ENCODE measurements around the gene C1orf94. TPM values are rescaled to one million over a fixed set of nuclear protein-coding genes. Genes with fewer than 3 reads are reported as not detected.

Gene C1orf94
- total RNA-seq, 1 experiment from 2014 or later, result not detected

DNA sequence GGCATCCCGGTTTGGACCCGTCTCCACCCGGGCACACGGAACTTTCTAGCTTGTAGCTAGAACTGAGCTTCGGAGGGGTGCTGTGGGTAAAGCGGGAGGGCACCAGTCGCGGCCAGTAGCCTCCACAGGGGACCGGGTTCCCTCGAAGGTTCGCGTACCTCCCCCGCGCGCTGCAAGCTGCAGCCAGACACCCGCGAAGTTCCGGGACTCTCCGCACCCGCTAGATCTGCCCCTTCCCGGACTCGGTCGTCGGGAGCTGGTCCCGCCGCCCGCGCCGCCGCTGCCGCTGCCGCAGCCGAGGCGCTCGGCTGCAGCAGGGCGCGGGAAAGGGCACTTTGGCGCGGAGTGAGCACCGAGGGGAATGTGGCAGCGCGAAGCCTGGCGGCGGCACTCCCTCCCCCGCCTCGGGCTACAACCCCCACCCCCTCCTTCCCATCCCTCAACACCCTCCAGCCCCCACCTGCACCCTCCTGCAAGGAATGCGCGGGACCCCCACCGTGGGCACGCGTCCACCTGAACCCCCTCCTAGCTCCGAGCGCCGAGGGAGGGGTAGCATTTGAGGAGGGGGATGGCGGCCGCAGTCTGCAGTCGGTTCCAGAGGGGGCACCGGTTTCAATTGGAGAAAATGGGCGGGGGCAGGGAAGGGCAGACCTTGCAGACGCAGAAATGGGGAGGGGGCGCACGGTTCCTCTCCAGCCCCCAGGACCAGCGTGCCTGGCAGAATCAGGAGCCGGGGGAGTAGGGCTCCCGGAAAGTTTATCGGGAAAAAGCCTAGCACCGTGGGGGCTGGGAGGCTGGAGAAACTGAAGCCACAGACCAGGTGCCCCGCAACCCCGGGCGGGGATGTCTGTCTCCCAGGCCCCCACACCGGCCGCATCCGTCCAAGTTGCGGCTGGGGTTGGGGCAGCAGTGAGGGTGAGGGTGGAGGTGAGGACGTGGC, 12.6 kb upstream of the C1orf94 start:
- no peak for DNase-seq (ENCODE audit: low read depth, low spot score)
- no peak for ATAC-seq
- no peak overlapping the region for H3K4me3 ChIP-seq (ENCODE audit: low read depth in 2 of 2, low read length in 2 of 2)
- H3K36me3 ChIP-seq (ENCODE audit: control insufficient read depth, insufficient read depth, low read length), result no peaks in the 10 kb centered on the region
- TF ChIP-seq POLR2AphosphoS5 (IDR thresholded peaks at IDR 0.05; ENCODE audit: low read depth, low read length), result no peak
- TF ChIP-seq CTCF (IDR thresholded peaks at IDR 0.05), result no peak
- no peak for TF ChIP-seq TCF7L2 (IDR thresholded peaks at IDR 0.05; ENCODE audit: low read depth, low read length)
- TF ChIP-seq SIN3A (IDR thresholded peaks at IDR 0.05; ENCODE audit: borderline replicate concordance, insufficient read depth, low read depth, low read length), result no peak
- TF ChIP-seq REST (IDR thresholded peaks at IDR 0.05; ENCODE audit: insufficient read depth in 1 of 2, low read depth in 2 of 2, low read length in 1 of 2), result no peak
- H3K27ac ChIP-seq (ENCODE audit: low read length), result no peak overlapping the region
- no TSS peak for BruUV-seq (replicated peaks)
- peaks cover 7% of the 10 kb centered on the region for H3K27me3 ChIP-seq (ENCODE audit: control insufficient read depth, insufficient read depth, low read length)
- POLR2A ChIA-PET, result no interaction called here
- in situ Hi-C loops (cut with HindIII; ENCODE audit: low pct_unique_long_range_greater_than_20kb, low sequenced_read_pairs) (no loop called here), intact Hi-C loops (cut with micrococcal nuclease; ENCODE audit: unreplicated experiment) (no loop called here)
- CTCF ChIA-PET, result no interaction called here
- H3K9me3 ChIP-seq (ENCODE audit: control insufficient read depth, insufficient read depth, low read depth, low read length), result no peaks in the 10 kb centered on the region
- H3K4me1 ChIP-seq (ENCODE audit: control insufficient read depth, insufficient read depth, low read length), result no peaks in the 10 kb centered on the region

DNA sequence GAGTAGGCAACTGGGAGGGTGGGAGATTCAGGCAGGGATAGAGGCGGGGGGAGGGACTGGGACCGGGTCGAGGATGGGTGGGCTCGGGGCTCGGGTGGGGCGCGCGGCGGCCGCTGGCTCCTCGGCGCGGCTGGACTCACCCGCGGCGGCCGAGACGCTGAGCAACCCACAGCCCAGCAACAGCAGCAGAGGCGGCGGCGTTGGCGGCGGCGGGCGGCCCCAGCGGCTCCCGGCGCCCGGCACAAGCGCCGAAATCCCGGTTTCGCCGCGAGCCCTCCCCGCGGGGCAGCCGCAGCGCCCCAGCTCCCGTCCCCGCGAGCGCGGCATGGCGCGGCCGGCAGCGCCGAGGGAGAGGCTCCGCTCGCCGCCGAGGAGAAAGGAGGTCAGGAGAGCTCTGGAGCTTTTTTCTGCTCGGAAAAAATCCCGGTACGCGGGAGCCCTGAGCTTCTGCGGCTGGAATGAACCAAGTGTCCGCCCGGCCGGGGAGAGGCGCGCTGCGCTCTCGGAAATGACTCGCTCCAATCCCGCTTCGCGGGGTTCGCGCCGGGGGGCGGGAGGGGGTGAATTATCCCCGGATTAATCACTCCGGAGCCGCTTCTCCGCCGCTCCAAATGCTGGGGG, 11.8 kb upstream of the C1orf94 start, which contains the start of gene CSMD2:
CSMD2 (minus strand) TSS at position 460 of the 621 bp plus-strand sequence; CDS start at position 327, 133 bp downstream.
- POLR2A ChIA-PET, result no interaction called here
- H3K4me3 ChIP-seq (ENCODE audit: low read depth in 2 of 2, low read length in 2 of 2), result no peak within 1 kb of the TSS; a peak in 1 of 4 replicates
- DNase-seq (ENCODE audit: low read depth, low spot score), result no peak

More for the DNA sequence above, 11.8 kb upstream of the C1orf94 start, which contains the start of gene CSMD2:
- in situ Hi-C loops (cut with HindIII; ENCODE audit: low pct_unique_long_range_greater_than_20kb, low sequenced_read_pairs), result no loop called here
- Histone ChIP-seq H3K27ac (ENCODE audit: low read length) (no peak within 1 kb of the TSS), H3K27me3 (ENCODE audit: control insufficient read depth, insufficient read depth, low read length) (peaks cover 7% of the 10 kb centered on the region), H3K36me3 (ENCODE audit: control insufficient read depth, insufficient read depth, low read length) (no peaks in the 10 kb centered on the region), H3K4me1 (ENCODE audit: control insufficient read depth, insufficient read depth, low read length) (no peaks in the 10 kb centered on the region), H3K9me3 (ENCODE audit: control insufficient read depth, insufficient read depth, low read depth, low read length) (no peaks in the 10 kb centered on the region)
- ATAC-seq, result no peak
- no TSS peak for BruUV-seq (replicated peaks)
- intact Hi-C loops (cut with micrococcal nuclease; ENCODE audit: unreplicated experiment), result no loop called here
- CTCF ChIA-PET, result no interaction called here
- TF ChIP-seq REST (IDR thresholded peaks at IDR 0.05; ENCODE audit: insufficient read depth in 1 of 2, low read depth in 2 of 2, low read length in 1 of 2) (no peak), SIN3A (IDR thresholded peaks at IDR 0.05; ENCODE audit: borderline replicate concordance, insufficient read depth, low read depth, low read length) (no peak), POLR2AphosphoS5 (IDR thresholded peaks at IDR 0.05; ENCODE audit: low read depth, low read length) (no peak), TCF7L2 (IDR thresholded peaks at IDR 0.05; ENCODE audit: low read depth, low read length) (no peak), CTCF (IDR thresholded peaks at IDR 0.05) (no peak)
